PC-9 (cell line): Measurements from ENCODE around the gene PRKACB. TPM values are rescaled to one million over a fixed set of nuclear protein-coding genes. Genes with fewer than 3 reads are reported as not detected.

Experiments used
- BruUV-seq: library from RNA; stranded (reverse); fragments of 400-500 nt; replicated peaks from 2 replicates; lab custom pipeline; 2021; lab: Mats Ljungman, UMichigan
- CTCF ChIA-PET: fragments of 300-600 bp; sonication (Branson Sonifier 250); formaldehyde crosslinking; loops from one replicate; lab custom pipeline; 2022; ENCODE audit warnings: antibody characterized with exemption; lab: Charles Lee
- POLR2A ChIA-PET: fragments of 300-600 bp; sonication (Branson Sonifier 250); formaldehyde crosslinking; loops from one replicate; lab custom pipeline; 2022; ENCODE audit warnings: antibody characterized with exemption; ENCODE audit not compliant: unreplicated experiment; lab: Charles Lee
- DNase-seq, 2 experiments: peaks; one replicate each; pipeline versions ENCODE4 v3.0.0 to v3.0.0-alpha.2; 2015 to 2022; ENCODE audit warnings: mixed read lengths in 1 of 2
- H2AFZ ChIP-seq: fragments of 200-600 bp; sonication (generic); 2 replicates; pipeline ENCODE4 v1.8.1; 2017; ENCODE audit warnings: antibody characterized with exemption
- H3F3A ChIP-seq: fragments of 200-600 bp; sonication (generic); 2 replicates; pipeline ENCODE4 v1.8.1; 2017; ENCODE audit warnings: antibody characterized with exemption, mild to moderate bottlenecking, low read depth; ENCODE audit not compliant: insufficient read depth
- H3K27ac ChIP-seq: fragments of 200-600 bp; sonication (generic); 2 replicates; pipeline ENCODE4 v1.6.1; 2016; ENCODE audit warnings: mixed run types
- H3K27me3 ChIP-seq: fragments of 200-600 bp; sonication (generic); 2 replicates; pipeline ENCODE4 v1.6.1; 2016; ENCODE audit warnings: low read depth, mixed run types; ENCODE audit not compliant: insufficient read depth
- H3K36me3 ChIP-seq: fragments of 200-600 bp; sonication (generic); 2 replicates; pipeline ENCODE4 v1.6.1; 2016; ENCODE audit warnings: low read depth, mixed run types
- H3K4me1 ChIP-seq: fragments of 200-600 bp; sonication (generic); replicated peaks from 2 replicates; pipeline ENCODE4 v1.6.1; 2016; ENCODE audit warnings: mixed run types; ENCODE audit not compliant: insufficient read depth
- H3K4me2 ChIP-seq: fragments of 200-600 bp; sonication (generic); 2 replicates; pipeline ENCODE4 v1.6.1; 2017; ENCODE audit warnings: mixed run types
- H3K4me3 ChIP-seq: fragments of 200-600 bp; sonication (generic); 2 replicates; pipeline ENCODE4 v1.6.1; 2016; ENCODE audit warnings: mixed run types
- H3K79me2 ChIP-seq: fragments of 200-600 bp; sonication (generic); 2 replicates; pipeline ENCODE4 v1.6.1; 2017; ENCODE audit warnings: low read depth, mixed run types
- H3K9me2 ChIP-seq: fragments of 200-600 bp; sonication (generic); 2 replicates; pipeline ENCODE4 v1.8.1; 2017; ENCODE audit warnings: mild to moderate bottlenecking; ENCODE audit not compliant: insufficient read depth
- H3K9me3 ChIP-seq: fragments of 200-600 bp; sonication (generic); 2 replicates; pipeline ENCODE4 v1.8.1; 2016; ENCODE audit warnings: low read depth; ENCODE audit not compliant: insufficient read depth
- H4K20me1 ChIP-seq: fragments of 200-600 bp; sonication (generic); 2 replicates; pipeline ENCODE4 v1.8.1; 2017; ENCODE audit not compliant: insufficient read depth
- EZH2 ChIP-seq: fragments of 200-600 bp; sonication (generic); IDR thresholded peaks from 2 replicates; pipeline ENCODE4 v1.8.0; 2017; ENCODE audit warnings: antibody characterized with exemption, low read depth
- intact Hi-C: fragments of 100-400 bp; cut with micrococcal nuclease; formaldehyde crosslinking; loops from one replicate; pipeline ENCODE4 v1.10.0; 2022; ENCODE audit not compliant: unreplicated experiment
- total RNA-seq: library from RNA; stranded (reverse); gene quantifications from 2 replicates; pipeline ENCODE4 v1.2.3, GENCODE V29; 2021
- TF ChIP-seq, protein P1 (sequence below): fragments of 200-600 bp; sonication (generic); conservative IDR thresholded peaks from 2 replicates; pipeline ENCODE4 v1.6.1; 2017; ENCODE audit warnings: mixed run types, antibody characterized with exemption, mild to moderate bottlenecking, moderate library complexity

The PRKACB gene
- total RNA-seq, 1 experiment from 2014 or later: 16.7 TPM

DNA sequence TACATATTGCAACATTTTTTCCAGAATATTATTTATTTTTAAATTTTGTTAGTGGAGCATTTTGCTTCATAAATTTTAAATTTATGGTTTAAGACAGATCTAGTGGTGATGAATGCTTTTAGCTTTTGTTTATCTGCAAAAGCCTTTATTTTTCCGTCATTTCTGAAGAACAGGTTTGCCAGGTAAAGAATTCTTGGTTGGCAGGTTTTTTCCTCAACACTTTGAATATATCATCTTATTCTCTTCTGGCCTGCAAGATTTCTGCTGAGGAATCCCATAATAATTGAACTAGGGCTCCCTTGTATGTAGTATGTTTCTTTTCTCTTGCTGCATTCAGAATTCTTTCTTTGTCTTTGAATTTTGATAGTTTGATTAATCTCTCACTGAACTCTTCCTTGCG is 106.6 kb downstream of the PRKACB start:
- no peak for DNase-seq
- Histone ChIP-seq H3K79me2 (no peaks in the 10 kb centered on the region), H3K9me3 (peaks cover 5% of the 10 kb centered on the region; the same call in 1 of the 2 replicates), H3K4me2 (no peak overlapping the region), H3F3A (peaks cover 35% of the 10 kb centered on the region), H3K4me1 (peaks cover 49% of the 10 kb centered on the region), H4K20me1 (no peaks in the 10 kb centered on the region), H2AFZ (no peak overlapping the region), H3K27ac (no peak overlapping the region), H3K4me3 (no peak overlapping the region), H3K9me2 (no peaks in the 10 kb centered on the region), H3K27me3 (no peaks in the 10 kb centered on the region), H3K36me3 (no peaks in the 10 kb centered on the region)
- POLR2A ChIA-PET: no interaction called here
- no TSS peak for BruUV-seq
- TF ChIP-seq EZH2: no peak
- TF ChIP-seq, protein P1, sequence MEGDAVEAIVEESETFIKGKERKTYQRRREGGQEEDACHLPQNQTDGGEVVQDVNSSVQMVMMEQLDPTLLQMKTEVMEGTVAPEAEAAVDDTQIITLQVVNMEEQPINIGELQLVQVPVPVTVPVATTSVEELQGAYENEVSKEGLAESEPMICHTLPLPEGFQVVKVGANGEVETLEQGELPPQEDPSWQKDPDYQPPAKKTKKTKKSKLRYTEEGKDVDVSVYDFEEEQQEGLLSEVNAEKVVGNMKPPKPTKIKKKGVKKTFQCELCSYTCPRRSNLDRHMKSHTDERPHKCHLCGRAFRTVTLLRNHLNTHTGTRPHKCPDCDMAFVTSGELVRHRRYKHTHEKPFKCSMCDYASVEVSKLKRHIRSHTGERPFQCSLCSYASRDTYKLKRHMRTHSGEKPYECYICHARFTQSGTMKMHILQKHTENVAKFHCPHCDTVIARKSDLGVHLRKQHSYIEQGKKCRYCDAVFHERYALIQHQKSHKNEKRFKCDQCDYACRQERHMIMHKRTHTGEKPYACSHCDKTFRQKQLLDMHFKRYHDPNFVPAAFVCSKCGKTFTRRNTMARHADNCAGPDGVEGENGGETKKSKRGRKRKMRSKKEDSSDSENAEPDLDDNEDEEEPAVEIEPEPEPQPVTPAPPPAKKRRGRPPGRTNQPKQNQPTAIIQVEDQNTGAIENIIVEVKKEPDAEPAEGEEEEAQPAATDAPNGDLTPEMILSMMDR: no peak
- CTCF ChIA-PET: no interaction called here
- intact Hi-C loops: no loop called here

DNA sequence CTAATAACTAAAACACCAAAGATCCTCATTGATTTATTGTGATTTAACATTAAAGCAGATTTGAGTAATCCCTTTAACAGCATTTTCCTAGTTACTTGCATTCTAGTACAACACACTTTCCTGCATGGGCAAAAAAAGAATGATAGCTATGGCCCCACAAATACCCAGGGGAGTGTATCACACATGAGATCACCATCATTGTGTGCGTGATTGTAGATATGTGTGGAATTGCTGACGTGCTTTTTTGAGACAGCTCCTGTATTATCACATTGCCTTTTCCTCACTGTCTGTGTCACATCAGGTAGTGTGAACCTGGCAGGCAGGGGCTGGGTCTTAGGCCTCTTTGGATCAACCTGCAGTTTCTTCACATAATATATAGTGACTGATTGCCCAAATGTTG is 109.0 kb downstream of the PRKACB start:
- ChIA-PET CTCF (no interaction called here), POLR2A (no interaction called here)
- no TSS peak for BruUV-seq
- no peaks in the 10 kb centered on the region for H3K36me3 ChIP-seq
- H2AFZ ChIP-seq: no peak overlapping the region
- peaks cover 20% of the 10 kb centered on the region for H3F3A ChIP-seq
- no peaks in the 10 kb centered on the region for H3K9me2 ChIP-seq
- H3K79me2 ChIP-seq: no peaks in the 10 kb centered on the region
- H3K27me3 ChIP-seq: no peaks in the 10 kb centered on the region
- peaks cover 29% of the 10 kb centered on the region for H3K4me1 ChIP-seq
- H3K27ac ChIP-seq: peak overlapping the region; percentile 75
- H4K20me1 ChIP-seq: no peaks in the 10 kb centered on the region
- H3K4me3 ChIP-seq: no peak overlapping the region
- intact Hi-C loops: no loop called here
- H3K4me2 ChIP-seq: peak overlapping the region; percentile 58; the same call in 1 of the 2 replicates
- no peak for DNase-seq
- peaks cover 5% of the 10 kb centered on the region; the same call in 1 of the 2 replicates for H3K9me3 ChIP-seq
- TF ChIP-seq EZH2: no peak
- TF ChIP-seq, protein P1: no peak

DNA sequence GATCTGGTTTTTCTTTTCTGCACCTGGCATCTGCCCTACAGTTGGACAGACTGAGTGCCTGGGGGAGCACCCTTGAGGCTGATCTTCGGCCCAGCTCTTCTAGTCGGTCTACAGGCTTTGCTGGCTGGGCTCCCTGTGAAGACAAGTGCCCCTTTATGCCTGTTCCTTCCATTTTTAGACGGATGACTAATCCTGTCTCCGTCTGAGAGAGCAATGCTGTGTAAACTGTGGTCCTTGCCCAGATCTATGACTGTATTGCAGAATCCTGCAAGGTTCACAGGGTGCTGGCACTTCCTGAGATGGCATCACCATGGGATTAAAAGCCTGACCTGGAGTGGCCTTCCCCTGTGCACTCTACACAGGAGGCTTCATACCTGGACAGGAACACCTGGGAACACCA is 109.8 kb downstream of the PRKACB start:
- TF ChIP-seq, protein P1: no peak
- TF ChIP-seq EZH2: no peak
- no peaks in the 10 kb centered on the region for H3K36me3 ChIP-seq
- intact Hi-C loops: no loop called here
- no peak overlapping the region; the same call in 1 of the 2 replicates for H3K4me3 ChIP-seq
- BruUV-seq: no TSS peak
- H3K4me1 ChIP-seq: peaks cover 25% of the 10 kb centered on the region
- H3K9me2 ChIP-seq: no peaks in the 10 kb centered on the region
- ChIA-PET CTCF (no interaction called here), POLR2A (interaction anchor here (0.6 kb wide), 1 partner anchor 36 kb away, joined by 4 read pairs; no protein-coding TSS in a partner anchor)
- H3K27ac ChIP-seq: peak overlapping the region; percentile 75
- no peaks in the 10 kb centered on the region for H3K79me2 ChIP-seq
- H4K20me1 ChIP-seq: no peaks in the 10 kb centered on the region
- H2AFZ ChIP-seq: peak overlapping the region; percentile 57; the same call in 1 of the 2 replicates
- peaks cover 18% of the 10 kb centered on the region for H3F3A ChIP-seq
- peaks cover 5% of the 10 kb centered on the region; the same call in 1 of the 2 replicates for H3K9me3 ChIP-seq
- H3K4me2 ChIP-seq: peak overlapping the region; percentile 58
- DNase-seq: peak; percentile 67 to 98
- H3K27me3 ChIP-seq: no peaks in the 10 kb centered on the region
